Lower leg skin (tissue), 3 donors: ENCODE measurements around the gene SRL.

ENCODE experiments used
- POLR2A ChIP-seq, 2 donors: fragments of 450-650 bp; IDR thresholded peaks; one replicate each; pipeline ENCODE4 v1.6.1; 2016 to 2017; ENCODE audit warnings: antibody characterized with exemption in 2 of 2, mild to moderate bottlenecking in 1 of 2, moderate library complexity in 1 of 2
- TF ChIP-seq, protein P1 (sequence below), 3 donors: fragments of 450-650 bp; IDR thresholded peaks; one replicate each; pipeline ENCODE4 v1.5.1; 2016; ENCODE audit warnings: antibody characterized with exemption in 3 of 3, mild to moderate bottlenecking in 3 of 3, moderate library complexity in 2 of 3

DNA sequence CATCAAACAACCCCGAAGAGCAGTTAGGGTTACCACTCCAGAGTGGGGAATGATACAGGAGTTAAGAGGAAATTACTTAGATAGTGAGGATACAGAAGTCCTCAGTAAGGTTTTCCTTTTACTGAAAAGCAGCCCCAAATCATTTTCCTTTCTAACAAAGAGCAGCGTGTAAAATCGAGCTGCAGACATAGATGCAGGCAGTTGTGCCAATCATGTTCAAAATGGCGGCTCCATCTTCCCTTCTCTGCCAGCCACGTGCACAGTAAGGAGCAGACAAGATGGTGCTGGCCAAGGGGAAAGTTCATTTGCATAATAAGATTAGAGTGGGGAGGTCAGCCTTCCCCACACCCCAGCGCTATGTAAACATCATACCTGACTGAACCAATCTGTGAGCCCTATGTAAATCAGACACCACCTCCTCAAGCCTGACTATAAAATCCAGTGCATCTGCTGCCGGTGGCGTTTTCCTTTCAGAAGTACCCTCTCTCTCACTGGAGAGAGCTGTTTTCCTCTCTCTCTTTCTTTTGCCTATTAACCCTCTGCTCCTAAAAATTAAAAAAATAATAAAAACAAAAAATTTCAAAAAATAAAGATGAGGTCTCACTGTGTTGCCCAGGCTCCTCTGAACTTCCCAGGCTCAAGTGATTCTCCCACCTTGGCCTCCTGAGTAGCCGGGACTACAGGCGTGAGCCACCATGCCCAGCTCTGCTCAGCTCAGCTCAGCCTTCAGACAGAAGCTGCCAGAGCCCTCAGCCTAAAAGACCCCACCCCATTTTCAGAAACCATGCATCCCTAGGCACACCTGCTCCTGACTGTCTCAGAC, 2.6 kb upstream of the SRL start:
- TF ChIP-seq, protein P1, sequence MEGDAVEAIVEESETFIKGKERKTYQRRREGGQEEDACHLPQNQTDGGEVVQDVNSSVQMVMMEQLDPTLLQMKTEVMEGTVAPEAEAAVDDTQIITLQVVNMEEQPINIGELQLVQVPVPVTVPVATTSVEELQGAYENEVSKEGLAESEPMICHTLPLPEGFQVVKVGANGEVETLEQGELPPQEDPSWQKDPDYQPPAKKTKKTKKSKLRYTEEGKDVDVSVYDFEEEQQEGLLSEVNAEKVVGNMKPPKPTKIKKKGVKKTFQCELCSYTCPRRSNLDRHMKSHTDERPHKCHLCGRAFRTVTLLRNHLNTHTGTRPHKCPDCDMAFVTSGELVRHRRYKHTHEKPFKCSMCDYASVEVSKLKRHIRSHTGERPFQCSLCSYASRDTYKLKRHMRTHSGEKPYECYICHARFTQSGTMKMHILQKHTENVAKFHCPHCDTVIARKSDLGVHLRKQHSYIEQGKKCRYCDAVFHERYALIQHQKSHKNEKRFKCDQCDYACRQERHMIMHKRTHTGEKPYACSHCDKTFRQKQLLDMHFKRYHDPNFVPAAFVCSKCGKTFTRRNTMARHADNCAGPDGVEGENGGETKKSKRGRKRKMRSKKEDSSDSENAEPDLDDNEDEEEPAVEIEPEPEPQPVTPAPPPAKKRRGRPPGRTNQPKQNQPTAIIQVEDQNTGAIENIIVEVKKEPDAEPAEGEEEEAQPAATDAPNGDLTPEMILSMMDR (IDR thresholded peaks at IDR 0.05), result no peak
- no peak for TF ChIP-seq POLR2A (IDR thresholded peaks at IDR 0.05)
